Fibroblast of pulmonary artery (primary cell): ENCODE measurements around the gene WDR83.
"Not testable (repeated sequence)": the region's sequence is repeated elsewhere in the genome, so short reads cannot be mapped to it uniquely, and the experiment has no call there.

Experiments
- DNase-seq: peaks from one replicate; pipeline ENCODE4 v3.0.0-alpha.2; 2010; ENCODE audit warnings: low read depth
- H3K4me3 ChIP-seq: replicated peaks from 2 replicates; pipeline ENCODE4 v1.5.1; 2011; ENCODE audit warnings: low read depth, mild to moderate bottlenecking, control low read depth, low read length, moderate library complexity
- CTCF ChIP-seq: IDR thresholded peaks from 2 replicates; pipeline ENCODE4 v1.5.1; 2011; ENCODE audit warnings: mild to moderate bottlenecking, control low read depth, low read length, inconsistent platforms; ENCODE audit errors: missing control alignments

The WDR83 gene

GRCh38 chr19:12675399-12675798 lies 8.8 kb downstream of the WDR83 start:
- TF ChIP-seq CTCF: no peak
- DNase-seq: no peak
- no peak overlapping the region for H3K4me3 ChIP-seq

GRCh38 chr19:12675940-12676339 lies 9.3 kb downstream of the WDR83 start:
- no peak overlapping the region for H3K4me3 ChIP-seq
- TF ChIP-seq CTCF: no peak
- DNase-seq: no peak

GRCh38 chr19:12676384-12676792 lies 9.8 kb downstream of the WDR83 start:
- peak; percentile 81 for DNase-seq
- H3K4me3 ChIP-seq: no peak overlapping the region
- peak; percentile 88 for TF ChIP-seq CTCF

GRCh38 chr19:12676928-12677327 lies 10.3 kb downstream of the WDR83 start:
- no peak for TF ChIP-seq CTCF
- no peak for DNase-seq
- no peak overlapping the region for H3K4me3 ChIP-seq

- not testable (repeated sequence) for DNase-seq, H3K4me3 ChIP-seq
These were observed 11.4 kb downstream of the WDR83 start for GRCh38 chr19:12678039-12678438.

- no peak for DNase-seq
- no peak overlapping the region for H3K4me3 ChIP-seq
- TF ChIP-seq CTCF: no peak
These were observed 13.4 kb downstream of the WDR83 start for GRCh38 chr19:12680034-12680433.

GRCh38 chr19:12681074-12681987 lies 14.7 kb downstream of the WDR83 start, which contains the start of gene DHPS:
TSS of gene DHPS (minus strand) at chr19:12681880. CDS start at chr19:12681766, 114 bp downstream.
- peak within 1 kb of the TSS; percentile 99 for H3K4me3 ChIP-seq
- DNase-seq: peak; percentile 99
- TF ChIP-seq CTCF: no peak
